Retinal pigment epithelial cell (primary cell): ENCODE data around the gene C10orf53.

Experiments
- DNase-seq: peaks from one replicate; pipeline ENCODE4 v3.0.0-alpha.2; 2010; ENCODE audit warnings: low read depth
- H3K4me3 ChIP-seq: 2 replicates; pipeline ENCODE4 v1.5.1; 2011; ENCODE audit warnings: mild to moderate bottlenecking, low read length, control low read depth, moderate library complexity
- TF ChIP-seq, protein P1 (sequence below): conservative IDR thresholded peaks from 2 replicates; pipeline ENCODE4 v1.5.1; 2011; ENCODE audit warnings: low read depth, low read length, control low read depth, inconsistent platforms

C10orf53 gene

DNA sequence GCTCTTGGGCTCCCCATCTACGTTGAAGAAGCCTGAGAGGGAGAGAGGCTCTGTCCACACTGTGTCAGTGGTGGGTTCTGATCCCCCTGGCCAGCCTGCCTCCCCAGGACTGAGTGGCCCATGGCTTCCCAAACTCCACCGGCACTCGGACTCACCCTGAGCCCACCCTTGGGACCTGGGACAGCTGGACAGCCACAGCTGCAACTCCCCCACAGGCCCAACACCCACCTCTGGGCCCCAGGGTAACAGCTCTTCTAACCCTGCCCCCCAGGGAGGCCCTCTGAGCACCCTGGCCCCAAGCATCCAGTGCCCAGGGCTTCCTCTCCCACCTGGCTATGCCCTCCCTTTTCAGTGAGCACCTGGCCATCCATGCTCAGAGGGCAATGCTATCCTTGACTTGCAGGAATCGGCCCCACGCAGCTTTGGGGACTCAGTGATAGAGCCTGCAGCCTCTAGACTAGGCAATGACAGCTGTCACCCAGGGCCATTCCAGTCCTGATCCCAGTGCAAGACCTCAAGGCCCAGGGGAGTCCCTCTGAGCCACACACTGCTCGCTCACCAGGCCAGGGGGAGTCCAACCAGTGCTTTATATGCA is 64.7 kb downstream of the C10orf53 start:
- DNase-seq: no peak
- TF ChIP-seq, protein P1, sequence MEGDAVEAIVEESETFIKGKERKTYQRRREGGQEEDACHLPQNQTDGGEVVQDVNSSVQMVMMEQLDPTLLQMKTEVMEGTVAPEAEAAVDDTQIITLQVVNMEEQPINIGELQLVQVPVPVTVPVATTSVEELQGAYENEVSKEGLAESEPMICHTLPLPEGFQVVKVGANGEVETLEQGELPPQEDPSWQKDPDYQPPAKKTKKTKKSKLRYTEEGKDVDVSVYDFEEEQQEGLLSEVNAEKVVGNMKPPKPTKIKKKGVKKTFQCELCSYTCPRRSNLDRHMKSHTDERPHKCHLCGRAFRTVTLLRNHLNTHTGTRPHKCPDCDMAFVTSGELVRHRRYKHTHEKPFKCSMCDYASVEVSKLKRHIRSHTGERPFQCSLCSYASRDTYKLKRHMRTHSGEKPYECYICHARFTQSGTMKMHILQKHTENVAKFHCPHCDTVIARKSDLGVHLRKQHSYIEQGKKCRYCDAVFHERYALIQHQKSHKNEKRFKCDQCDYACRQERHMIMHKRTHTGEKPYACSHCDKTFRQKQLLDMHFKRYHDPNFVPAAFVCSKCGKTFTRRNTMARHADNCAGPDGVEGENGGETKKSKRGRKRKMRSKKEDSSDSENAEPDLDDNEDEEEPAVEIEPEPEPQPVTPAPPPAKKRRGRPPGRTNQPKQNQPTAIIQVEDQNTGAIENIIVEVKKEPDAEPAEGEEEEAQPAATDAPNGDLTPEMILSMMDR: no peak
- no peak overlapping the region for H3K4me3 ChIP-seq

DNA sequence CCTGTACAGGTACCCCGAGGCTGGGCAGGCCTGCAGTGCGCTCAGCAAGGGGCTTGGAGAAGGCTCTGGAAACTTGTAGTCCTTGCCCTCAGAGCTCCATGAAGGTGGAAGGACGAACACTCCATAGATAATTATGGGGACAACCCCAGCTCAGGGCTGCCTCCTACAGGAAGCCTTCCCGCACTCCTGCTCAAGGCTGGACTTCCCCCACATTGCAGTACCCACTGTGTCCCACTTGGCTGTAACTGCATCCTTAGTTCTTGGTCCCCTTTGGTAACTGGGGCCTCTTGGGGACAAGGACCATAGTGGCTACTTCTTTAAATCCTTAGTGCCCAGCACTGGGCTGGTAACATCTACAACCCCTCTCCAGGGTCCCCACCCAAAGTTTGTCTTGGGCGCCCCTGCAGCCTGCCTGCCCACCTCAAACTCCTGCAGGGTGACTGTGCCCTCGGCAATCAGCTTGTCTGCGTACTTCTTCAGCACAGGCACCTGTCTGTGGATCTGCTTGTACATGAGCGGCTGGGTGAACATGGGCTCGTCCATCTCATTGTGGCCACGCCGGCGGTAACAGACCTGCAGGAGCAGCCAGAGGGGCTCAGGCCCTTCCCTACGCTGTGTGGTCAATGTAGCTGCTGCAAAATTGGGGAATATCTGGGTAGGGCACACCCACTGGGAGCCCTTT is 65.6 kb downstream of the C10orf53 start:
- H3K4me3 ChIP-seq: no peak overlapping the region
- TF ChIP-seq, protein P1: peak; percentile 4
- DNase-seq: no peak

GRCh38 chr10:49745756-49746155 is 66.3 kb downstream of the C10orf53 start:
- TF ChIP-seq, protein P1: no peak
- no peak for DNase-seq
- no peak overlapping the region for H3K4me3 ChIP-seq

DNA sequence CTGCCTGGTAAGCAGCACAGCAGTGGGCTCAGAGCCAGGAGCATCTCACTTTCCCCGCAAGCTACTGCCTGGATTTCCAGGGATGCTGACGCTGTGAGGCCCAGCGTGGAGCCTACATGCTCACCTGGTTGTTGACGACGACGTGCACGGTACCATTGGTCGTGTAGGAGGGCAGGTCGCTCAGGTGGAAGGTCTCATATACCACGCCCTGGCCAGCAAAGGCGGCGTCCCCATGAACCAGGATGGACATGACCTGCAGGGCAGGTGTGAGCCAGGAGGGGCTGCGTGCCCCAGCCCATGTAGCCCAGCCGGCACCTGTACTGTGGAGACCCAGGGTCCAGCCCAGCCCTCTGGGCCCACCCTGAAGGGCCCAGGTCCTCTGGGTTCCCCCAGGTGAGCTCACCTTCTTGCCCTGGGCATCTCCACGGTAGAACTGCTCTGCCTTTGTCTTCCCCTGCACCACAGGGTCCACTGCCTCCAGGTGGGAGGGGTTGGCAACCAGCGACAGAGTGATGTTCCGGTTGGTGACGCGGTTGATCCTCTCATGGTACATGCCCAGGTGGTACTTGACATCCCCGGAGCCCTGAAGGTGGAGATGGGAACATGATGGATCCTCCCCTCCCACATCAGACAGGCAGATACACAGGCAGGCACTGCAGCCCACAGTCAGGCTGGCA is 67.3 kb downstream of the C10orf53 start:
- DNase-seq: no peak
- H3K4me3 ChIP-seq: no peak overlapping the region
- TF ChIP-seq, protein P1: no peak
